CD4-positive, alpha-beta T cell (primary cell): ENCODE results near the gene METTL4. TPM values are rescaled to one million over a fixed set of nuclear protein-coding genes. Genes with fewer than 3 reads are reported as not detected.

ENCODE experiments used
- ATAC-seq: fragments of 200-7000 bp; cut with Tn5 transposase; one replicate; pipeline ENCODE4 v1.10.0; 2022; ENCODE audit warnings: mild to moderate bottlenecking; ENCODE audit not compliant: poor library complexity
- CTCF ChIA-PET: fragments of 350-600 bp; sonication (Branson Sonifier 250); formaldehyde crosslinking; loops from one replicate; lab custom pipeline; 2021; ENCODE audit warnings: antibody characterized with exemption, inconsistent platforms; lab: Charles Lee
- POLR2A ChIA-PET: fragments of 350-600 bp; sonication (Branson Sonifier 250); formaldehyde crosslinking; loops from one replicate; lab custom pipeline; 2021; ENCODE audit warnings: antibody characterized with exemption, inconsistent platforms; lab: Charles Lee
- DNase-seq, 14 experiments: peaks; one replicate each; pipeline ENCODE4 v3.0.0-alpha.2; 2013 to 2020; ENCODE audit warnings: mixed read lengths in 2 of 14
- H3K27ac ChIP-seq, 2 donors: one replicate each; pipeline versions ENCODE4 v1.5.1 to v1.7.0; 2013; ENCODE audit warnings: low read length in 2 of 2, low read depth in 1 of 2, mild to moderate bottlenecking in 1 of 2
- H3K27me3 ChIP-seq, 2 experiments: 1 replicate in 1 of 2; 2 replicates in 1 of 2; pipeline versions ENCODE4 v1.6.1 to v1.7.0; 2013; ENCODE audit warnings: low read length in 2 of 2, control low read depth in 1 of 2, mild to moderate bottlenecking in 1 of 2, moderate library complexity in 1 of 2; ENCODE audit not compliant: insufficient read depth in 2 of 2, control insufficient read depth in 1 of 2
- H3K36me3 ChIP-seq: one replicate; pipeline ENCODE4 v1.6.1; 2013; ENCODE audit warnings: low read length, control low read depth; ENCODE audit not compliant: insufficient read depth
- H3K4me1 ChIP-seq: one replicate; pipeline ENCODE4 v1.6.1; 2013; ENCODE audit warnings: low read length, control low read depth; ENCODE audit not compliant: insufficient read depth
- H3K4me3 ChIP-seq: one replicate; pipeline ENCODE4 v1.5.1; 2013; ENCODE audit warnings: mild to moderate bottlenecking, low read length, moderate library complexity
- H3K9me3 ChIP-seq, 2 experiments: 1 replicate in 1 of 2; 2 replicates in 1 of 2; pipeline versions ENCODE4 v1.6.1 to v1.7.0; 2013; ENCODE audit warnings: low read length in 2 of 2, mild to moderate bottlenecking in 2 of 2, control low read depth in 1 of 2, moderate library complexity in 1 of 2; ENCODE audit not compliant: control insufficient read depth in 1 of 2, insufficient read depth in 1 of 2
- H3K27ac Mint-ChIP-seq: one replicate; pipeline ENCODE4 v1.8.0; 2020; ENCODE audit warnings: mixed read lengths
- H3K27me3 Mint-ChIP-seq: one replicate; pipeline ENCODE4 v1.8.0; 2021; ENCODE audit warnings: mixed read lengths
- H3K36me3 Mint-ChIP-seq: one replicate; pipeline ENCODE4 v1.8.0; 2021; ENCODE audit warnings: low read depth, mixed read lengths
- H3K4me1 Mint-ChIP-seq: one replicate; pipeline ENCODE4 v1.8.0; 2021; ENCODE audit warnings: low read depth, mixed read lengths
- H3K4me3 Mint-ChIP-seq: one replicate; pipeline ENCODE4 v1.8.0; 2020; ENCODE audit warnings: mild to moderate bottlenecking, mixed read lengths
- H3K9me3 Mint-ChIP-seq: one replicate; pipeline ENCODE4 v1.8.0; 2020; ENCODE audit warnings: mixed read lengths
- intact Hi-C, 2 experiments: fragments of 100-400 bp; cut with DNase I in 1 of 2; cut with micrococcal nuclease in 1 of 2; formaldehyde crosslinking; loops; one replicate each; pipeline versions ENCODE4 v1.15.1 to v1.9.0; 2023 to 2025; cut with DNase I, micrococcal nuclease
- total RNA-seq, 174 experiments: library from RNA in 2 of 174; stranded (reverse) in 2 of 174; gene quantifications; one replicate each; pipeline ENCODE4 v1.2.3 and lab custom pipeline; 2021 to 2026
- TF ChIP-seq, protein P1 (sequence below): fragments of 200-600 bp; IDR thresholded peaks from one replicate; pipeline ENCODE4 v1.8.0; 2022; ENCODE audit warnings: antibody characterized with exemption, mild to moderate bottlenecking

Gene METTL4
- total RNA-seq, 2 experiments from 2014 or later, result 6.5 to 10.4 TPM

DNA sequence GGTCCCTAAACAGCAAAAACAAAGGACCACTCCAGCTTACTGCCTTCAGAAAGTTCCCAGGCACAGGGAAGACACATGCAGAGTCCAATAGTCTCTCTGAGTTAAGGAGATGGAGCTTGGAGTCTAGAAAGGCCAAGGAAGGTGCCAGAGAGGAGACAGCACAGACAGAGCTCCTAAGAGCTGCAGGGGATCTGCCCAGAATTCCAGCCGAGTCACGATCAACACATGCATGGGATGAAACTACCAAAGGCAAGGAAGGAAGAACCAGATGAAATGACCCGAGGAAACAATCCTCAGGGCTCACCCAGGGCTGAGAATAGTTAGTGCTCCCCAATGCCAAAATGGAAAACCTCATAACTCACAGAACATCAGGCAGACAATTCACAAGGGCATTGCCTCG lies 15.4 kb downstream of the METTL4 start:
- ATAC-seq (no peak), DNase-seq (no peak)
- Mint-ChIP-seq H3K36me3 (peaks cover 45% of the 10 kb centered on the region), H3K27me3 (no peaks in the 10 kb centered on the region), H3K4me3 (no peak overlapping the region), H3K9me3 (no peaks in the 10 kb centered on the region), H3K4me1 (peaks cover 13% of the 10 kb centered on the region), H3K27ac (no peak overlapping the region)
- ChIA-PET POLR2A (interaction anchor here (0.7 to 1.5 kb wide), 3 partner anchors 80 to 100 kb away, joined by 3 read pairs; no protein-coding TSS in a partner anchor), CTCF (interaction anchor here (0.7 kb wide), 1 partner anchor 10 kb away, joined by 3 read pairs; no protein-coding TSS in a partner anchor)
- intact Hi-C loops, result no loop called here
- H3K27me3 ChIP-seq, result no peaks in the 10 kb centered on the region
- no peak overlapping the region for H3K4me3 ChIP-seq
- peaks cover 12% of the 10 kb centered on the region for H3K36me3 ChIP-seq
- H3K4me1 ChIP-seq, result no peaks in the 10 kb centered on the region
- no peaks in the 10 kb centered on the region for H3K9me3 ChIP-seq
- H3K27ac ChIP-seq, result no peak overlapping the region
- TF ChIP-seq, protein P1, sequence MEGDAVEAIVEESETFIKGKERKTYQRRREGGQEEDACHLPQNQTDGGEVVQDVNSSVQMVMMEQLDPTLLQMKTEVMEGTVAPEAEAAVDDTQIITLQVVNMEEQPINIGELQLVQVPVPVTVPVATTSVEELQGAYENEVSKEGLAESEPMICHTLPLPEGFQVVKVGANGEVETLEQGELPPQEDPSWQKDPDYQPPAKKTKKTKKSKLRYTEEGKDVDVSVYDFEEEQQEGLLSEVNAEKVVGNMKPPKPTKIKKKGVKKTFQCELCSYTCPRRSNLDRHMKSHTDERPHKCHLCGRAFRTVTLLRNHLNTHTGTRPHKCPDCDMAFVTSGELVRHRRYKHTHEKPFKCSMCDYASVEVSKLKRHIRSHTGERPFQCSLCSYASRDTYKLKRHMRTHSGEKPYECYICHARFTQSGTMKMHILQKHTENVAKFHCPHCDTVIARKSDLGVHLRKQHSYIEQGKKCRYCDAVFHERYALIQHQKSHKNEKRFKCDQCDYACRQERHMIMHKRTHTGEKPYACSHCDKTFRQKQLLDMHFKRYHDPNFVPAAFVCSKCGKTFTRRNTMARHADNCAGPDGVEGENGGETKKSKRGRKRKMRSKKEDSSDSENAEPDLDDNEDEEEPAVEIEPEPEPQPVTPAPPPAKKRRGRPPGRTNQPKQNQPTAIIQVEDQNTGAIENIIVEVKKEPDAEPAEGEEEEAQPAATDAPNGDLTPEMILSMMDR, result no peak

DNA sequence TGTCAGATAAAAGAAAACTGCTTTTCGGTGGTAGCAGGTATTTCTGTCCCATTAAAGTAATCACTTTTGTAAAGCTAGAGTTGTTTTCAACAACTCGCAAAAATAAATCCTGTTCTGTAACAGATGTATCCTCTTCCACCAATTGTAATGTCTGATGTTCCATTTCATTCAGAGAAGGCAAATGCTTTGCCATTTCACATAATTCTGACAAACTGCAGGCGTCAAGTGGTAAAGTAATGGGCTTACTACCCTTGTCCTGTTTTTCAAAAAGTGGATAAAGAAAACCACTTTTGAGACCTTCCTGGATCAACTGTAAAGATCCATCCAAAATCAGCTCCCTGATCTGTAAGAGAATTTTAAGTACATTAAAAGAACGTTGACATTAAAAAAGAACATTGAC lies 16.6 kb downstream of the METTL4 start:
- ATAC-seq, result no peak
- no peak overlapping the region for H3K27ac Mint-ChIP-seq
- CTCF ChIA-PET, result interaction anchor here (1.3 kb wide), 1 partner anchor 13 kb away, joined by 3 read pairs; no protein-coding TSS in a partner anchor

DNA sequence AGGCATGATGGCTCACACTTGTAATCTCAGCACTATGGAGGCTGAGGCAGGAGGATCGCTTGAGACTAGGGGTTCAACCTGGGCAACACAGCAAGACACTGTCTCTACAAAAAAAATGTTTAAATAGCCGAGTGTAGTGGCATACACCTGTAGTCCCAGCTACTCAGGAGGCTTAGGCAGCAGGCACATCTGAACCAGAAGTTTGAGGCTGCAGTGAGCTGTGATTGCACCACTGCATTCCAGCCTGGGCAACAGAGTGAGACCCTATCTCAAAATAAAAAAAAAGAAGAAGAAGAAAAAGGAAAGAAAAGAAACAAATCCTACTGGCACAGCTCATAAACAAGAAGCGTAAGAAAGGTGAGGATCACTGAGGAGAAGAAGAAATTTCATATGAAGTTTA lies 19.9 kb downstream of the METTL4 start:
- Histone ChIP-seq H3K27ac (no peak overlapping the region), H3K9me3 (no peaks in the 10 kb centered on the region), H3K36me3 (peaks cover 26% of the 10 kb centered on the region), H3K27me3 (no peaks in the 10 kb centered on the region), H3K4me3 (no peak overlapping the region), H3K4me1 (no peaks in the 10 kb centered on the region)
- ATAC-seq, result no peak
- intact Hi-C loops, result no loop called here
- Mint-ChIP-seq H3K27ac (no peak overlapping the region), H3K9me3 (no peaks in the 10 kb centered on the region), H3K4me1 (peaks cover 13% of the 10 kb centered on the region), H3K4me3 (no peak overlapping the region), H3K36me3 (peaks cover 69% of the 10 kb centered on the region), H3K27me3 (no peaks in the 10 kb centered on the region)
- POLR2A ChIA-PET, result no interaction called here
- CTCF ChIA-PET, result no interaction called here
- TF ChIP-seq, protein P1, result no peak
- DNase-seq, result no peak

More for the DNA sequence above, 16.6 kb downstream of the METTL4 start:
- no peaks in the 10 kb centered on the region for H3K9me3 Mint-ChIP-seq
- H3K4me1 ChIP-seq, result no peaks in the 10 kb centered on the region
- intact Hi-C loops, result no loop called here
- H3K4me3 Mint-ChIP-seq, result no peak overlapping the region
- DNase-seq, result no peak
- H3K9me3 ChIP-seq, result no peaks in the 10 kb centered on the region
- no peak overlapping the region for H3K27ac ChIP-seq
- H3K36me3 Mint-ChIP-seq, result peaks cover 49% of the 10 kb centered on the region
- H3K27me3 ChIP-seq, result no peaks in the 10 kb centered on the region
- POLR2A ChIA-PET, result interaction anchor here (1.0 to 1.4 kb wide), 4 partner anchors 9 to 102 kb away, joined by 3 to 4 read pairs (median 3); partner anchors contain the start of gene SMCHD1
- peaks cover 15% of the 10 kb centered on the region for H3K36me3 ChIP-seq
- H3K4me3 ChIP-seq, result no peak overlapping the region
- no peaks in the 10 kb centered on the region for H3K27me3 Mint-ChIP-seq
- TF ChIP-seq, protein P1, result no peak
- peaks cover 13% of the 10 kb centered on the region for H3K4me1 Mint-ChIP-seq
